Measurements from ENCODE around the gene RPL12. TPM values are rescaled to one million over a fixed set of nuclear protein-coding genes. Genes with fewer than 3 reads are reported as not detected.

Gene RPL12
- total RNA-seq, 4 donors from 2014 or later = 999 to 4,423 (median 2,373) TPM

DNA sequence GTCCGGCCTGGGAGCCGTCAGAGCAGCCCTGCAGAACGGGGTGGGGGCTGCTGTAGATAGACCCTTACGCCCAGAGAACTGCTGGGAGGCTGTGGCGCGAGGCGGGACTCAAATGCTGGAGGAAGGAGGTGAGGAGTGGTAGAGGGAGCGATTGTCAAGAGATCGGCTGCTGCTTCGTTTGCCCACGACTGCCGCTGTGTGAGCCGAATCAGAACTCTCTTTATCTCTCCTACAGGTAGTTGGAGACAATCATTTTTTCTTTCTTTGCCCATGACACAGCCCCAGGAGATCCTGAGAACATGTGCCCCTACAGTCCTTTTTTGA, 26.6 kb downstream of the RPL12 start:
- Histone ChIP-seq H3K27me3 (no peaks in the 10 kb centered on the region), H3K36me3 (no peaks in the 10 kb centered on the region), H3K9me3 (no peaks in the 10 kb centered on the region), H3K27ac (peak overlapping the region; percentile 90 to 93), H3K4me3 (peak overlapping the region; percentile 62 to 81), H3K4me1 (peaks cover 5 to 11% of the 10 kb centered on the region in 2 donors)
- intact Hi-C loops (cut with DNase I; ENCODE audit: low total_unique reads) = no loop called here
- no peak for DNase-seq
- TF ChIP-seq POLR2A (IDR thresholded peaks at IDR 0.05) = no peak
- TF ChIP-seq, protein P1, sequence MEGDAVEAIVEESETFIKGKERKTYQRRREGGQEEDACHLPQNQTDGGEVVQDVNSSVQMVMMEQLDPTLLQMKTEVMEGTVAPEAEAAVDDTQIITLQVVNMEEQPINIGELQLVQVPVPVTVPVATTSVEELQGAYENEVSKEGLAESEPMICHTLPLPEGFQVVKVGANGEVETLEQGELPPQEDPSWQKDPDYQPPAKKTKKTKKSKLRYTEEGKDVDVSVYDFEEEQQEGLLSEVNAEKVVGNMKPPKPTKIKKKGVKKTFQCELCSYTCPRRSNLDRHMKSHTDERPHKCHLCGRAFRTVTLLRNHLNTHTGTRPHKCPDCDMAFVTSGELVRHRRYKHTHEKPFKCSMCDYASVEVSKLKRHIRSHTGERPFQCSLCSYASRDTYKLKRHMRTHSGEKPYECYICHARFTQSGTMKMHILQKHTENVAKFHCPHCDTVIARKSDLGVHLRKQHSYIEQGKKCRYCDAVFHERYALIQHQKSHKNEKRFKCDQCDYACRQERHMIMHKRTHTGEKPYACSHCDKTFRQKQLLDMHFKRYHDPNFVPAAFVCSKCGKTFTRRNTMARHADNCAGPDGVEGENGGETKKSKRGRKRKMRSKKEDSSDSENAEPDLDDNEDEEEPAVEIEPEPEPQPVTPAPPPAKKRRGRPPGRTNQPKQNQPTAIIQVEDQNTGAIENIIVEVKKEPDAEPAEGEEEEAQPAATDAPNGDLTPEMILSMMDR (IDR thresholded peaks at IDR 0.05) = no peak

DNA sequence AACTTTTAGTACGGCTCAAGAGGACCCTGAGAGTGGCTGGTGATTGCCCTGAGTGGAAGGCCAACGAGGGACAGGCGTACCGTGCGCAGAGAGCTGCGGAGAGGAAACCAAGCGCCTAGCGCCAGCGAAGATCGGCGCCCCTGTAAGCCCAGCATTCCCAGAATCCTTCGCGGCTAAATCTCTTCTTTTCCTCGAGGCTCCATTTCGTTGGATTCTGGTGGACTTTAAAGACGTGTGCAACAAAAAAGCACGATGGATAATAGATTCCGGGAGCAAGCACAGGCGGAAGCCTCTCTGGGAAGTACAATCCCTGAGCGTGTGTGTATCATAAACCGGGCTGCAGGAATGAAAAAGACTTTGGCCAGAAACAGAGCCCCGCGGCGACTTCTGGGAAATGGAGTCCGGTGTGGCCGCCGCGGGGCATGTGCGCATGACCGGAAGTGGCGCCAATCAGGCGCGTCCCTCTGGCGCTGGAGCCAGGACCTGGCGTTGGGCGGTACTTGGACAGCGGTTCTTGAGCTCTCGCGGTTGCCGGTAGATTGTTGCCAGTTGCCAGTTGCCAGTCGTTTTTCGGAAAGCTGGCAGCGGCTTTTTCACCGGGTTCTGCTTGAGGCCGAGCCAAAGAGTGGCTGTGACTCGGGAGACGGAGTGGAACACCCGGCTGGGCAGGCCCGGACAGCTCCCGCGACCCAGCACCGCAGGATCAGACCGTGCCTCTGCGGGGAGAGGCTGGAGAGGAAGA, 27.1 kb downstream of the RPL12 start, which contains the start of gene ZNF79:
TSS of gene ZNF79 (plus strand) at position 449 of the 742 bp plus-strand sequence. CDS start 406 bp downstream, outside the sequence.
- intact Hi-C loops (cut with DNase I; ENCODE audit: low total_unique reads) = no loop called here
- Histone ChIP-seq H3K9me3 (no peaks in the 10 kb centered on the region), H3K27ac (peak within 1 kb of the TSS; percentile 90 to 93), H3K4me3 (peak within 1 kb of the TSS; percentile 62 to 81), H3K36me3 (no peaks in the 10 kb centered on the region), H3K4me1 (peaks cover 5 to 11% of the 10 kb centered on the region in 2 donors), H3K27me3 (no peaks in the 10 kb centered on the region)
- TF ChIP-seq, protein P1 (IDR thresholded peaks at IDR 0.05) = peak in 3 of 4 experiments; percentile 3 to 20 (median 16)
- peak; percentile 30 to 63 for TF ChIP-seq POLR2A (IDR thresholded peaks at IDR 0.05)
- peak; percentile 90 to 94 for DNase-seq

DNA sequence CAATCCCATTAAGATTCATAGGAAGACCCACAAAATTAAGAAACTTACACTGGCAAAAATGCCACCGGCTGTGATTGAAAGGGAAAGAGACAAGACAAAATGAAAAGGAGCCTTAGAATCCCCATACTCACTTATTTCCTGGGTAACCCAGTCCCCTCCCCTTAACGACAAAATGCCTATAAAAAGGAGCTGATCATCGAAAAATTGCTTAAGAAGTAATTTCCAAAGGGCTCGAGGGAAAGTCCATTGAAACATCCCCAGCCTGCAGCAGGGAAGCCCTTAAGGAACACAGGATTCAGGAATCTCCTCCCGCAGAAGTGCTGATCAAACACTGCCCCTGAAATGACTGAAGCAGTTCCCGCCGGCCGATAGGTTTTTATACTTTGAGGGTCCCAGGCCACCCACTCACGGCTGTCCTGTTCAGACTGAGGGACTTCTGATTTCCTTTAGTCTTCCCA, 27.7 kb downstream of the RPL12 start:
- no peak for DNase-seq
- TF ChIP-seq, protein P1 (IDR thresholded peaks at IDR 0.05) = no peak
- TF ChIP-seq POLR2A (IDR thresholded peaks at IDR 0.05) = no peak
- intact Hi-C loops (cut with DNase I; ENCODE audit: low total_unique reads) = no loop called here
- Histone ChIP-seq H3K4me1 (peaks cover 5 to 11% of the 10 kb centered on the region in 2 donors), H3K9me3 (no peaks in the 10 kb centered on the region), H3K27me3 (no peaks in the 10 kb centered on the region), H3K4me3 (peak overlapping the region; percentile 62 to 81), H3K27ac (peak overlapping the region; percentile 90 to 93), H3K36me3 (no peaks in the 10 kb centered on the region)

DNA sequence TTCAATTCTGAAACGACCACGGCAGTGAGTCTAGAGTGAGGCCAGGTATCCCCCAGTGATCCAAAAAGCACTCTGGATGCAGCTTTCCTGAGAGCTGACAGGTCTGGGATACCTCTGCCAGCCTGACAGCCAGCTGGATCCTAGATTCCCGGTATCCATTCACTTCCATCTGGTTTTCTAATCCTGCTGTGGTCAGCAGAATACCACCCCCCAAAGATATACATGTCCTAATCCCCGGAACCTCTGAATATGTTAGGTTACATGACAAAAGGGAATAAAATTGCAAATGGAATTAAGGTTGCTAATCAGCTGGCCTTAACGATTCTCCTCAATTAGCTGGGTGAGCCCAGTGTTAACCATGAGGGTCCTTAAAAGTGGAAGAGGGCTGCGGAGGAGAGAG, 28.4 kb downstream of the RPL12 start:
- Histone ChIP-seq H3K36me3 (no peaks in the 10 kb centered on the region), H3K27me3 (no peaks in the 10 kb centered on the region), H3K4me3 (peak overlapping the region in 1 of 2 donors; percentile 62), H3K9me3 (no peaks in the 10 kb centered on the region), H3K4me1 (peaks cover 5 to 11% of the 10 kb centered on the region in 2 donors), H3K27ac (peak overlapping the region; percentile 90 to 93)
- TF ChIP-seq, protein P1 (IDR thresholded peaks at IDR 0.05) = no peak
- no peak for TF ChIP-seq POLR2A (IDR thresholded peaks at IDR 0.05)
- intact Hi-C loops (cut with DNase I; ENCODE audit: low total_unique reads) = no loop called here
- DNase-seq = no peak

DNA sequence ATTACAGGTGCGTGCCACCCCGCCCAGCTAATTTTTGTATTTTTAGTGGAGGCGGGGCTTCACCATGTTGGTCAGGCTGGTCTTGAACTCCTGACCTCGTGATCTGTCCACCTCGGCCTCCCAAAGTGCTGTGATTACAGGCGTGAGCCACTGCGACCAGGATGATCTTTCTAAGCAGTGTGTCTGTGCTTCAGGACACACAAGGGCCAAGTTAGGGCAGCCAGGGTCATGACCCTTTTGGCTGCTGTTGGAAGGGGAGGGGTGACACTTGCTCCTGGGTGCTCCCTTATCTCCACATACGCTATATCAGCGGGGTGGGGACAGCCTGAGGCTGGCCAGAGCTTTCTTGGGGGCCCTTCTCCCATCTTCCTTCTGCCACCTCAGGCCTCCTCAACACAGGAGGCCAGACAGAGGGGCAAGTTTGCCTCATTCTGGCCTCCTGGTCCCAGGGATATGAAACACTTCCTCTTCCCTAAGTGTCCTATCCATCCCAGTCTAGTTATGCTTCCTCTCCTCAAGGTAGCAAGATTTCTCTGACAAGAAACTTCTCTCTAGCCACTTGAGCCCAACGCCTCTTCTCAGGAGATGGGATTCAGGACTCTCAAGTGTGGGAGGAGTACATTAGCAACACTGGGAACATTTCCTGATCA, 28.9 kb downstream of the RPL12 start:
- no peak for DNase-seq
- H3K9me3 ChIP-seq = no peaks in the 10 kb centered on the region
- no peaks in the 10 kb centered on the region for H3K27me3 ChIP-seq
- intact Hi-C loops (cut with DNase I; ENCODE audit: low total_unique reads) = no loop called here
- TF ChIP-seq, protein P1 (IDR thresholded peaks at IDR 0.05) = no peak
- no peak for TF ChIP-seq POLR2A (IDR thresholded peaks at IDR 0.05)
- H3K4me1 ChIP-seq = peaks cover 5 to 11% of the 10 kb centered on the region in 2 donors
- no peak overlapping the region for H3K4me3 ChIP-seq
- peak overlapping the region in 1 of 2 donors; percentile 93 for H3K27ac ChIP-seq
- no peaks in the 10 kb centered on the region for H3K36me3 ChIP-seq
